Keratinocyte (primary cell): ENCODE results near the gene BBLN.

Experiments used
- EZH2 ChIP-seq: IDR thresholded peaks from one replicate; pipeline ENCODE4 v1.6.1; 2012; ENCODE audit warnings: inconsistent platforms, mild to moderate bottlenecking, low read length, moderate library complexity
- TF ChIP-seq, protein P1 (sequence below), 3 experiments: IDR thresholded peaks in 1 of 3; conservative IDR thresholded peaks in 1 of 3; optimal IDR thresholded peaks in 1 of 3; 2 replicates in 2 of 3; 3 replicates in 1 of 3; pipeline versions ENCODE3 to v1.5.1; 2011; ENCODE audit warnings: low read length in 3 of 3, mild to moderate bottlenecking in 3 of 3, moderate library complexity in 2 of 3, control low read depth in 1 of 3, inconsistent platforms in 1 of 3; ENCODE audit not compliant: insufficient read depth in 2 of 3; ENCODE audit errors: extremely low read depth in 1 of 3

GRCh38 chr9:128145951-128146351, 14.1 kb upstream of the BBLN start:
- TF ChIP-seq, protein P1, sequence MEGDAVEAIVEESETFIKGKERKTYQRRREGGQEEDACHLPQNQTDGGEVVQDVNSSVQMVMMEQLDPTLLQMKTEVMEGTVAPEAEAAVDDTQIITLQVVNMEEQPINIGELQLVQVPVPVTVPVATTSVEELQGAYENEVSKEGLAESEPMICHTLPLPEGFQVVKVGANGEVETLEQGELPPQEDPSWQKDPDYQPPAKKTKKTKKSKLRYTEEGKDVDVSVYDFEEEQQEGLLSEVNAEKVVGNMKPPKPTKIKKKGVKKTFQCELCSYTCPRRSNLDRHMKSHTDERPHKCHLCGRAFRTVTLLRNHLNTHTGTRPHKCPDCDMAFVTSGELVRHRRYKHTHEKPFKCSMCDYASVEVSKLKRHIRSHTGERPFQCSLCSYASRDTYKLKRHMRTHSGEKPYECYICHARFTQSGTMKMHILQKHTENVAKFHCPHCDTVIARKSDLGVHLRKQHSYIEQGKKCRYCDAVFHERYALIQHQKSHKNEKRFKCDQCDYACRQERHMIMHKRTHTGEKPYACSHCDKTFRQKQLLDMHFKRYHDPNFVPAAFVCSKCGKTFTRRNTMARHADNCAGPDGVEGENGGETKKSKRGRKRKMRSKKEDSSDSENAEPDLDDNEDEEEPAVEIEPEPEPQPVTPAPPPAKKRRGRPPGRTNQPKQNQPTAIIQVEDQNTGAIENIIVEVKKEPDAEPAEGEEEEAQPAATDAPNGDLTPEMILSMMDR (optimal IDR thresholded peaks at IDR 0.05 in 1 of 3, IDR thresholded peaks at IDR 0.05 in 1 of 3, conservative IDR thresholded peaks at IDR 0.05 in 1 of 3; ENCODE audit: extremely low read depth in 1 of 3, insufficient read depth in 2 of 3, low read length in 3 of 3), result no peak
- no peak for TF ChIP-seq EZH2
